HuH-7 (cell line): ENCODE data around the gene SGCG.
"Not testable (repeated sequence)": the region's sequence is repeated elsewhere in the genome, so short reads cannot be mapped to it uniquely, and the experiment has no call there.

Experiments used
- DNase-seq: peaks from one replicate; pipeline ENCODE4 v3.0.0; 2011; ENCODE audit warnings: low spot score

Gene SGCG

DNA sequence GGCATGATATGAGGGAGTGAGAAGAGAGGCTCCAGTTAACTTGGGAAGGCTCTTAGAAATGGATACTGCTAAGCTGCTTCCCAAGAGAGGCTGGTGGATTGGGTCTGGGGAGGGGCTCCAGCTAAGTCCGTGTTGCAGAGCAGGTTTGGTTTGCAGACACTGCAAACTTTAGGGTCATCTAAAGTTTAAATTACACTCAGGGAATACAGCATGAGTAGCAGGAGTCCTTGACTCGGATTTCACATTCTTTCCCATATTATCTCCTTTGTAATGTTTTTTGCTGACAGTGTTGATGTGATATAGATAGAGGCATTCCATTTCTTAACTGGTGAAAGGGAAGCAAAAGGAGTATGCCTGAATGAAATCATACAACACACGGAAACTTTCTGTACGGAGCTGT is 31.9 kb downstream of the SGCG start:
- DNase-seq, result no peak

DNA sequence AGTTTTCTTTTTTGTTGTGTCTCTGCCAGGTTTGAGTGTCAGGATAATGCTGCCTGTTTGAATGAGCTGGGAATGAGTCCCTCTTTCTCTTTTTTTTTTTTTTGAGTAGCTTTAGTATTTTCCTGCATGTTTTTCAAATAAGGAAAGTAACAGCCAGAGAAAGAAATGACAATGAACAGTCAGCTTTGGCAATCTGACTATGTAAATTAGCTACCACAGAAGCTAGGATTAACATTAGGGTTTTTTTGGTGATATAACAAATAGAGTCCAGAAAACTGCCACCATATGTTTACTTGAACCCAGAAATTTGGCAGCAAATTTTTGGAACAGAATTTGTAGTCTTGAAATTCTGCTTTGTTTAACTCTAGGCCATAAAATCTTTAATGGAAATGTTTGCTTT is 50.5 kb downstream of the SGCG start:
- no peak for DNase-seq

DNA sequence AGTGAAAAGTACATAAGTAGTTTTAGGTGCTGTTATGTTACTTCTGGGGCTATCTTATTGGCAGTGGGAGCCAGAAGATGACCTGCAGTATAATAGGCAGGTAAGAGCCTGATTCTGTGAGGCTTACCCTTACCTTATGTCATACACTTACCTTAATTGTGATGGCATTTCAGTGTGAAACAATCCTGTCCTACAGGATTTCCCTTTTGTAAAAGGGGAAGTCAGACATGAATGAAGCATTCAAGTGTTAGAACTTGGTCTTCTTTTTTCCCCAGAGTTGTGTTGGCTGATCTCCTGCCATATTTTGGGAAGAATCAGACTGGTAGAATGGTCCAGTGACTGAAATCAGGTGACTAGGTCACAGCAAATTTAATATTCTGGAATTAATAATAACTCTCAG is 55.2 kb downstream of the SGCG start:
- DNase-seq, result no peak

DNA sequence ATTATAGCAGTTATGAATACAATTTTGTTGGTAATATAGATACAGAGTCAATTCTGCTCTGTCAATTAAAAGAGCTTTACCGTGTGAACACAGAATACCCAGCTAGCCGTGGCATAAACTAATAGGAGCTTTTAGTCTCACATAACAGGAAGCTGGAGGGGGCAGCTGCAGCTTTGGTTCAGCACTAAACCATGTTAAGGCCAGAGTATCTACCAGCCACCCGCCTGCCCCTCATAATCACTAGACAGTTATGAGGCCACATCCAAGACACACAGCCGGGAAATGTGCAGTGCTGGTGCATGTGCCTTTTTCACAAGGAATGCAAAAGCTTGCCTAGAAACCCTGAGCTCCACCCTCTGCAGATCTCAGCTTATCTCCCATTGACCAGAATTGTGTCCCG is 62.3 kb downstream of the SGCG start:
- no peak for DNase-seq

DNA sequence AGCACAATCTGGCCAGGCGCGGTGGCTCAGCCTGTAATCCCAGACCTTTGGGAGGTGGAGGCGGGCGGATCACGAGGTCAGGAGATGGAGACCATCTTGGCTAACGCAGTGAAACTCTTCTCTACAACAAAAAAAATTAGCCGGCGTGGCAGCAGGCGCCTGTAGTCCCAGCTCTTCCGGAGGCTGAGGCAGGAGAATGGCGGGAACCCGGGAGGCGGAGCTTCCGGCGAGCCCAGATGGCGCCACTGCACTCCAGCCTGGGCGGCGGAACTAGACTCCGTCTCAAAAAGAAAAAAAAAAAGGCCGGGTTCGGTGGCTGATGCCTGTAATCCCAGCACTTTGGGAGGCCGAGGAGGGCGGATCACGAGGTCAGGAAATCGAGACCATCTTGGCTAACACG is 67.6 kb downstream of the SGCG start:
- DNase-seq, result not testable (repeated sequence)

DNA sequence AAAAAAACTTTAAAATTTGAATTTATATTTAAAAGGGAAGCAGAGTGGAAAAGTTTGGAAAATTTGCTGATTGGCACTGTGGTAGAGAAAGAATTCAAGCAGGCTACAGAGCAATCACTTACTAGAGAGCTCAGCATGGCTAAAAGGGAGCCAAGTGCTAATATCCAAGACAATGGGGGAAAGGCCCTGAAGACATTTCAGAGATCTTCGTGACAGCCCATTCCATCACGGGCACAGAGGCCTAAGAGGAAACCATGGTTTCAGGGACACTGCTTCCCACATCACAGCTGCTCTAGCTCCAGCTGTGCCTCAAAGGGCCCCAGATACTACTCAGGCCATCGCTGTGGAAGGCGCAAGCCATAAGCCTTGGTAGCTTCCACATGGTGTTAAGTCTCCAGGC is 73.7 kb downstream of the SGCG start:
- no peak for DNase-seq

DNA sequence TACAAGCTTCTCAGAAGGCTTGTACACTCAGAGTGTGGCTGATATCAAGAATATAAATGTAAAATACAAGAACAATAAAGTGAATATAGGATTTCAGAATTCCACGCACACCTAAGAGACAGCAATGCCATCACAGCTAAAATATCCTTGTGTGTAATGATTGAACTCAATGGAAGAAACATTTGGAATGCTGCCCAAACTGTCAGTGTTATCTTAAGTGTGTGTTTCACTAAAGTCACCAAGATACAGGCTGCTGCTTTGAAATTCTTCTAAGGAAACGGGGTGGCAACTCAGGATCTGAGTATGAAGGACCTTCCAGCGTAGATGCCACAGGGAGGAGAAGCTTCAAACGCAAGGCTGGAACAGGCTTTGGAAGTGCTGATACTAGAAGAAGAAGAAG is 86.8 kb downstream of the SGCG start:
- no peak for DNase-seq

DNA sequence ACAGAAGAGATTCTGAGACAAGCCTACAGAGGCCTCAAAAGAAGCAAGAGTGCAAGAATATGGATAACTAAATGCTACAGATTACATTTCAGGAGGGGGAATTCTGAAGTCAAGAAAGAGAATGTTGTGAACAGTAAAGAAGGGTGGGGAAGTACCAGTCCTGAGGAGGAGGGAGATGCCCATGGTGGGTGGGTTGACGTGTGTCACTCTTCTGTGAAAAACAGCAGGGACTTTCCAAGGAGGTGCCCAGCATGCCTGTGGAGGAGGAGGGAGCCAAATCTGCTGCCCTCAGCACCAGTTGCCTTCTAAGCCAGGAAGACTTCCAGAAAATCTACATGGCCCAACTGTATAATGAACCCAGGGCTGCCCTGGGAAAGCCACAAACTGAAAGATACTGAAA is 87.7 kb downstream of the SGCG start:
- DNase-seq, result no peak

DNA sequence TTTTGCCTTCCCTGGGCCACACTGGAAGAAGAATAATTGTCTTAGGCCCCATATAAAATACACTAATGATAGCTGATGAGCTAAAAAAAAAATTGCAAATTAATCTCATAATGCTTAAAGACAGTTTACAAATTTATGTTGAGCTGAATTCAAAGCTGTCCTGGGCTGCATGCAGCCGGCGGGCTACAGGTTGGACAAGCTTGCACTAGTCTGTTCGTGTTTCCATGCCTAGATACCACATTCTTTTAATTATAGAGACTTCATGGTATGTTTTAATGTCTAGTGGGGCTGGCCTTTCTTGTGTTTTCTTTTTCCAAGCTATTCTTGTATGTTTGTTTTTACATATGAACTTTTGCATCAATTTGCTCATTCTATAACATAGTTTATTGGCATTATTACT is 90.6 kb downstream of the SGCG start:
- no peak for DNase-seq

DNA sequence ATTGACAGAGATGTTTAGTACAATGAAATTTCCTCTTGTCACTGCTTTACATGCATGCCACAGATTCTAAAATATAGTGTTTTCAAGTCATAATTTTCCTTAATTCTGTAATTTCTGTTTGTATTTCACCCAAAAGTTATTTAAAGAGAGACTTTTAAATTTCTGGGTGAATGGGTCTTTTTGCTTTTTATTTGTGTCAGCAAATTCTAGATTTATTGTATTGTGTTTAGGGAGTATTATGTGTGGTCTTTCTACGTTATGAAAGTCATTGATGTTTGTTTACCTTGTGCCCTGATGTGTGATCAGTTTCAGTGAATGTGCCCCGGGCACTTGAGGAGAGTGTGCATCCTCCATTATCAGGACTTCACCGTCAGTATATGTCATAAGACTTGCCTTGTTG is 92.7 kb downstream of the SGCG start:
- DNase-seq, result no peak

DNA sequence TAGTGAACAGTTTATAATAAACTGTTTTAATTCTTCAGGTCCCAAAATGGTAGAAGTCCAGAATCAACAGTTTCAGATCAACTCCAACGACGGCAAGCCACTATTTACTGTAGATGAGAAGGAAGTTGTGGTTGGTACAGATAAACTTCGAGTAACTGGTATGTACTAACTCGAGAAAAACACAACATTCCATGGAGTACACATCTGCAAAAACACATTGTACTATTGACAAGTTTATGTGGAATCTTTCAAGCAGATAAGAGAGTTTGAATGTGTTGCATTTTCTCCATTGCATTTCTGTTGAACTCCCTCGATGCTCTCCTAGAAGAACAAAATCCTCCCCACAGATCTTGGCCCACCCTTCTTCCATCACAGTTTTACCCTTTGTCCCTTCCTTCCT is 98.5 kb downstream of the SGCG start:
- DNase-seq, result no peak

DNA sequence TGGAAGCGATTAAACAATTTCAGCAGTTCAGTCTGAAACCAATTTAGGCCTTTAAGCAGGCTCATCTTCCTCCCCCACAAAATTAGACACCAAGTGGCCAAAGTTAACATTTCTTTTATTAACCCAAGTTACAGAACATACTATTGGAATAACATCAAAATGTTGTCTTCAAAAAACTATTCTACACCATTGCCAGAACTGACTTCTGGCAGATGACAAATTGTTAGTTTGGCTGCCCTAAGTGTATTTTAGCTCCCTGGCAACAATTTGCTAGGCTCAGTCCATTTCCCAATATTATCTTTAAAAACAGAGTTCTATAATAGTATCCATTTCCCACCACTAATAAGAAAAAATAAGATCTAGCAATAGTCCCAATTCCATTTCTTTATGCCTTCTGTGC is 107.8 kb downstream of the SGCG start:
- DNase-seq, result no peak

DNA sequence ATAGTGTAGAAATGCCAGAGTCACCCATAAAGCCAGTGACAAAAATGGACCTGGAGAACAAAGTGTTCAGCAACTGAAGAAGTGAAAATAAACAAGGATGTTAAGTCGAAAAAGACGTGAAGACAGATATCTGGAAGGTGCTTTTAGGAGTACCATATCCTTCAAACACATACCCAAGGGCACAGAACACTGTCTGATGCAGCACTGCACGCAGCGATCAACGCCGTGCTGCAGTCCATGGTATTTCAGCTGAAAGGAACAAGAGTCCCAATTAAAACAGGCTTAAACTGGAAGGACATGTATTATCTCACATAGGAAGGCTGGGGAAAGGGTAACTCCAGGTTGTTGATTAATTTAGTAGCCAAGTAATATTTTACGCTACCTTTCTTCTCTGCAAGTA is 108.2 kb downstream of the SGCG start:
- no peak for DNase-seq

DNA sequence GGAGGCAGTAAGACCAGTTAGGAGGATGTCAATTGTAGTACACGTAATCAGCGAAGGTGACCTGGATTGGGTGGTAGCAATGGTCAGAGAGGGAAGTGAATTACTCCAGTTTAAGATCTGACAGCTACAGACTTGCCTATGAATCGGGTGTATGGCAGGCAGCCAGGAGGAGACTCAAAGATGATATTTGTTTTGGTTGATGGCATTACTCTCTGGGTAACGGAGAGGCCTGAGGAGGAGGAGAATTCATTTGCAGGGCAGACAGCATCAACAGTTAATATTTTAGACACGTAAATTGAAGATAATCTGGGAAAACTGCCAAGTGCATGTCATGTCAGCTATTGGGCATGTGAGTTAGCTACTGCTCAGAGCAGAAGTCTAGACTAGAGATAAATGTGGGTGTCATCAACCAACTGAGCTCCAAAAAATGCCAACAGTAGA is 109.2 kb downstream of the SGCG start:
- no peak for DNase-seq

DNA sequence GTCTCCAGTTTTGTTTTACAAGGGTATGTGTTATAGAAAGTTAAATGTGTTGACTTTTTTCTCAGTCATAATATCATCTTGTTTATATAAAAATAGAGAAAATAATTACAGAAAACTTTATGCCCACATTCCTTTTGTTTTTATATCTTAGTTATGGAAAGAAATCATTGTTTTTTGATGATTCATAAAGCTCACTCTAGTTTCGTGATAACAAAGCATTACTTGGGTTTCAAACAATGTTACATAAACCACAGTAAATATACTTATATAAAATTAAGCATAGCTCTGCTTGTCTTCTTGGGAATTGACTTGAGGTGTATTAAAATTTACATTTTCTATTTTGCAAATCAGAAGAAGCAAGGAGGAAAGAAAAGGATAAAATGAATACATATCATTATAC is 111.8 kb downstream of the SGCG start:
- DNase-seq, result no peak

DNA sequence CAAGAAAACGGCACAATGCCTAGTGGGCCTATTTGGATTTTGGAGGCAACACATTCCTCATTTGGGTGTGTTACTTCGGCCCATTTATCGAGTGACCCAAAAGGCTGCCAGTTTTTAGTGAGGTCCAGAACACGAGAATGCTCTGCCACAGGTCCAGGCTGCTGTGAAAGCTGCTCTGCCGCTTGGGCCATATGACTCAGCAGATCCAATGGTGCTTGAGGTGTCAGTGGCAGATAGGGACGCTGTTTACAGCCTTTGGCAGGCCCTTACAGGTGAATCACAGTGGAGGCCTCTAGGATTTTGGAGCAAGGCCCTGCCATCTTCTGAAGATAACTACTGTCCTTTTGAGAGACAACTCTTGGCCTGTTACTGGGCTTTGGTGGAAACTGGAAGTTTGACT is 134.1 kb downstream of the SGCG start:
- not testable (repeated sequence) for DNase-seq

DNA sequence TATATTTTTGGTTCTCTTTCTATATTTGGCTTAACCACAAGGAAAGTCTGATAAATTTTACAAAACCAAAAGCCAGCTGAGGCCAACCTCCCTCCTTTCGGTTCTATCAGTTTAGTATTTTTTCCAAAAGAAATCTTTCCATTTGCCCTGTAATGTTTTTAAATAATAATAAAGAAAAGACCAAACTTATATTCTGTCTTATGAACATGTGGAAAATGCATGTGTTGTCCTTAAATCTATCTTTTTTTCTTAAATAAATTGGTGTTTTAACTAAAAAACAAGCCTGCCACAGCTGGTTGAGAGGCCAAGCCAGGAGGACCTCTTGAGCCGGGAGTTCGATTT is 139.1 kb downstream of the SGCG start:
- no peak for DNase-seq

DNA sequence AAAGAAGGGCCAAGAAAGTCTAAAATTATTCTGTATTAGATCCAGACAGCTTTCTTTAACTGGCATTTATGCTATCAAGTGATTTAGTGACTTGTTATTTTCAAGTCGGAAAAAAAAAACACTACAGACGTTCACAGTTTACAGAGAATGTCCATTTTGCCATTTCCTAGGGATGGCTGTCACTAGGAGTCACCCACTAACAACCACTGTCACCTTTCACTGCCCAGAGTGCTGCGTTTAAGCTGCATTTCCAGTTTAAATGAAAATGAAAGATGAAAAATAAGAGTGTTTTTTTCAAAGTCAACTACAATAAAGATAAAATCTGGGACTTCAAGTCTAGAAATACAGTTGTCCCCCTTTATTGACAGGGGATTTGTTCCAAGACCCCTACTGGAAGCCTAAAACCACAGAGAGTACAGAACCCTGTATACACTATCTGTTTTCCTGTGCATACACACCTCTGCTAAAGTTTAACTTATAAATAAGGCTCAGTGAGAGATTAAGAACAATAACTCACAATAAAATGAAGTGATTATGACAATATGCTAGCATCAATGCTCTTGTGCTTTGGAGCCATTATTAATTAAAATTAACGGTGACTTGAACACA is 140.3 kb downstream of the SGCG start:
- DNase-seq, result no peak

DNA sequence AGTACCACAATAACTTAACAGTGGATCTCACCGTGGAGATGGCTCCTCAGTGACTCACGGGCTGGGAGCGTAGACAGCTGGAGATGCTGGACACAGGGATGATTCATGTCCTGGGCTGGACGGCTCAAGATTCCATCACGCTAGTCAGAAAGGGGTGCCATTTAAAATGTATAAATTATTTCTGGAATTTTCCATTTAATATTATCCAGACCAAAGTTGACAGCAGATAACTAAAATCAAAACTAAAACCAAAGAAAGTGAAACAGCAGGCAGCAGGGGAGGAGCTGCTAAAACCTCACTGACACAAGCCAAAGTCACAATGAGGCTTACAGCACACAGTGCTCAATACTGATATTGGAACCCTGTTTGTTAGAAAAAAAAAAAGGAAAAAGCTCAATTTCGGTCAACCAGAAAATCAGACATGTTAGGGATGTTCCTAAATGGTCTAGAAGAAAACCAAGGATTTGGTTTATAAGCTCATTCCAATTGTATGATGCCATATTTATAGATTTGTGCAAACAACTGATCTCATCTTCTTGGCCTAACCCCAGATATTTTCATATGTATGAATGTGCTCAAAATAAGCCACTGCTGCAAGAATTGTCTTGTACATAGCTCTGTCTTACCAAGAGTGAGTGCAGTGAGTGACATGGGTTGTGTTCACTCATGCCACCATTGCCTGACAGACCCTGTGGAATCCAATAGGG is 140.9 kb downstream of the SGCG start:
- DNase-seq, result no peak

DNA sequence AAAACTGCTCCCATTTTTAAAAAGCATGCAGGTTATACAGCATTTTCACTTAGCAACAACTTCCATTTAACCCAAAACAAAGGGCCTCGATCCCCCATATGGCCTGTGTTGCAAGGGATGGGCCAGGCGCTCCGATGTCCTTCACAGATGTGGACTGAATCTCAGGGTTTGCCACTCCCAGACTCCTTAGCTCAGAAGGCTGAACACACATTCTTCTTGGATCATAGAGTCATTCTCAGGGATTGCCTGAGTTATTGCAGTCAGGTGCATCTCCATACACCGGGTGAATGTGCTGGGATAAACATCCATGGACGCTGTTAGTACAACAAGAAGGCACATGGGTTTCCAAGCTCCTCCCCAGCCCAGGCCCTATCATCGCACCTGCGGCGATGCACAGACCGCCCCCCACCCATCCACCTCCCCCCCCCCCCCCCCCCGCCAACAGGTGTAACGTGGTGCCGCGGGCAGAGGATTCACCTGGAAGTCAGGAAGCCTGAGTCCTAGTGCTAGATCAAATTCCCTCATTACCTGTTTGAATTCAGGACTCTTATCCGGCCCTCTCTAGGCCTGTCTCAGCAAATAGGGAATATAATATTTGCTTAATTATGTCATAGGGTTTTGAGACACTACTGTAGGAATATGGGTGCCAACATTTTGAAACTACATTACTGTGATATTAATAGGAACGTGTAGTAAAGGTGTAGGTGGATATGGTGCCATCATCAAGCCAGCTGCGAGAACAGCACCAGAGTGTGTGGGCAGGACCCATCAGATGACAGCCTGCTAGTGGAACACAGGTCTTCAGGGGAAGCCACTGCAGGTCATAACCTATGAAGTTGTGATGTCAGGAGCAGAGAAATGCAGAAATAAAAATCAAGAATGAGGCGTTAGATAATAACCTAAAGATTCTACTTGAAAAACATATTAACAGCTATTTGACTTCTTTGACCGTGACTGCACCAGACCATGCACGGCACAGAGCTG is 141.9 kb downstream of the SGCG start:
- DNase-seq, result no peak

DNA sequence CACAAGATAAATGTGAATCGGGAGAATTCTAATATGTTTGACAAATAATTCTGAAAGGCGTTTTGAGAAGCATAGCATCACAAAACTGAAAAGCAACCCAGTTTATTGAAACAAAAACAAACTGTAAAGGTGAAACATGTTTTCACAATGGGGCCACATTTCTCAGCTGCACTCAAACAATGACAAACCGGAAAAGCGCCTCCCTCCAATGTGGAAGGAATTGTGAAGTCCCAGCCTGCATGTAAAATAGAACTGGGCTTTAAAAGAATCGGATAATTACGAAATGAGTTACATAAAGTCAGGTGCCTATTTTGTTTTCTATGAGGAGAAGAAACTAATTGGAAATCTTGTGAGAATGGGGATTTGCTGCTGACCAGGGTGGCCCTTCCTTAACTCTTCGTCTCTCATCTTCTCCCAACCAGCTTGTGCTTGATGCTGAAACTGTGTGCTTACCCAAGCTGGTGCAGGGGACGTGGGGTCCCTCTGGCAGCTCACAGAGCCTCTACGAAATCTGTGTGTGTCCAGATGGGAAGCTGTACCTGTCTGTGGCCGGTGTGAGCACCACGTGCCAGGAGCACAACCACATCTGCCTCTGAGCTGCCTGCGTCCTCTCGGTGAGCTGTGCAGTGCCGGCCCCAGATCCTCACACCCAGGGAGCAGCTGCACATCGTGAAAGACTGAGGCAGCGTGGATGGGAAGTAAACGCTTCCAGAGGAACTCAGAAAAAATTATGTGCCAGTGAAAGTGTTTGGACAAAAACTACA is 143.3 kb downstream of the SGCG start:
- DNase-seq, result no peak

DNA sequence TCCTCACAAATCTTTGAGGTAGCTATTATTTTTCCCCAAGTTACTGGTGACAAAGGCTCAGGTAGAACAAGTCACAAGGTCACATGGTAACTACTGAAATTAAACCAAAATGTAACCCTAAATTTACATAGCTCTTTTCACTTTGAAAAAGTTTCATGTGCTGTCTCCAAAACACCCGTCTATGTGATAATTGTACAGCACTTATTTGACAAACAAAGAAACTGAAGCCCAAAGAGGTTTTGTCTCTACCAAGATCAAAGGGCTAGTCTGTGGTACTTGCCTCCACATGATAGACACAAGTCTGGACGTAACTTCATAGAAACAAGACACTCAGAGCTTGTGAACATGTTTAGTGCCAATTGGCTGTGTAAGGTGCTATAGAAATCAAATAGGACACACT is 144.4 kb downstream of the SGCG start:
- DNase-seq, result no peak
